Fibroblast of skin of scalp (primary cell): ENCODE results near the gene DMBX1. TPM values are rescaled to one million over a fixed set of nuclear protein-coding genes. Genes with fewer than 3 reads are reported as not detected.

ENCODE experiments used
- DNase-seq: peaks from one replicate; pipeline ENCODE4 v3.0.0-alpha.2; 2013
- polyA plus RNA-seq, 2 experiments: library from polyadenylated mRNA; unstranded; fragments of 120-200 nt; gene quantifications; one replicate each; pipeline ENCODE4 v1.2.1, GENCODE V29; 2013; ENCODE audit not compliant: insufficient read length in 2 of 2

DMBX1 gene
- not detected for polyA plus RNA-seq (2013, experiment 1 of 2; ENCODE audit: insufficient read length)
- not detected for polyA plus RNA-seq (2013, experiment 2 of 2; ENCODE audit: insufficient read length)

- DNase-seq, result no peak
These were observed at the start of gene DMBX1 for GRCh38 chr1:46489638-46490405. Gene DMBX1 (plus strand): TSS chr1:46489836. CDS start chr1:46507011, 17,175 bp downstream.

- DNase-seq, result no peak
These were observed 49.2 kb upstream of the DMBX1 start for GRCh38 chr1:46440478-46440877.

GRCh38 chr1:46442317-46443161, 47.1 kb upstream of the DMBX1 start:
- DNase-seq, result peak; percentile 74

- DNase-seq, result no peak
These were observed 45.2 kb upstream of the DMBX1 start for GRCh38 chr1:46444466-46444865.

- no peak for DNase-seq
These were observed 43.8 kb upstream of the DMBX1 start for GRCh38 chr1:46445773-46446256.

- DNase-seq, result peak; percentile 63
These were observed 42.8 kb upstream of the DMBX1 start for GRCh38 chr1:46446646-46447498.

- DNase-seq, result no peak
These were observed 42.0 kb upstream of the DMBX1 start for GRCh38 chr1:46447499-46448108.

GRCh38 chr1:46448109-46448911, 41.3 kb upstream of the DMBX1 start:
- DNase-seq, result no peak

GRCh38 chr1:46449223-46450159, 40.1 kb upstream of the DMBX1 start:
- DNase-seq, result no peak

GRCh38 chr1:46450160-46450517, 39.5 kb upstream of the DMBX1 start:
- no peak for DNase-seq

GRCh38 chr1:46451948-46452930, 37.4 kb upstream of the DMBX1 start:
- DNase-seq, result no peak

- DNase-seq, result no peak
These were observed 36.7 kb upstream of the DMBX1 start for GRCh38 chr1:46452931-46453325.

- DNase-seq, result no peak
These were observed 36.2 kb upstream of the DMBX1 start for GRCh38 chr1:46453449-46453848.

GRCh38 chr1:46455951-46456350, 33.7 kb upstream of the DMBX1 start:
- no peak for DNase-seq

- DNase-seq, result no peak
These were observed 33.1 kb upstream of the DMBX1 start for GRCh38 chr1:46456411-46456963.

GRCh38 chr1:46457178-46457577, 32.5 kb upstream of the DMBX1 start:
- DNase-seq, result no peak

GRCh38 chr1:46458190-46458589, 31.4 kb upstream of the DMBX1 start:
- no peak for DNase-seq

GRCh38 chr1:46458846-46459245, 30.8 kb upstream of the DMBX1 start:
- DNase-seq, result no peak
